ENCODE data around the gene JAZF1.

The JAZF1 gene

GRCh38 chr7:28133872-28134271 is 46.7 kb downstream of the JAZF1 start:
- no peak for ATAC-seq

- ATAC-seq: peak; percentile 67 to 71
Measured at GRCh38 chr7:28132959-28133870, 47.4 kb downstream of the JAZF1 start.

DNA sequence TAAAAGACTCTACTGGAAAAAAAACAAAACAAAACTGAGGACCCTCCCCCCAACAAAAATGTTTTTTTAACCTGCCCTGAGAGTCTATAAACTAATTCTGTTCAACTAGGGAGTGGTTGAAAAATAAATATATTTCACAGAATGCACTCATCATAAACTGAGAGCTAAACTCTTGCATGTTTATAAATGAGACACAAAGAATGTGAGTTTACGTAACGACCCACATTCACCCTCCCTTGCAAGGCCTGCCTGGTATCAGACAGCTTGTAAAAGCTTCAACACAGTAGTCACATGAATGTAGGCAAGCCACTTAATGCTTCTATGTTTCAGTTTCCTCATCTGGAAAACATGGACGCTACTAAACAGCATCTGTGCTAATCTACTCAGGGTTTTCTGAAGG is 50.3 kb downstream of the JAZF1 start:
- no peak for ATAC-seq

GRCh38 chr7:28128608-28129007 is 52.0 kb downstream of the JAZF1 start:
- peak; percentile 31 to 45 for ATAC-seq

DNA sequence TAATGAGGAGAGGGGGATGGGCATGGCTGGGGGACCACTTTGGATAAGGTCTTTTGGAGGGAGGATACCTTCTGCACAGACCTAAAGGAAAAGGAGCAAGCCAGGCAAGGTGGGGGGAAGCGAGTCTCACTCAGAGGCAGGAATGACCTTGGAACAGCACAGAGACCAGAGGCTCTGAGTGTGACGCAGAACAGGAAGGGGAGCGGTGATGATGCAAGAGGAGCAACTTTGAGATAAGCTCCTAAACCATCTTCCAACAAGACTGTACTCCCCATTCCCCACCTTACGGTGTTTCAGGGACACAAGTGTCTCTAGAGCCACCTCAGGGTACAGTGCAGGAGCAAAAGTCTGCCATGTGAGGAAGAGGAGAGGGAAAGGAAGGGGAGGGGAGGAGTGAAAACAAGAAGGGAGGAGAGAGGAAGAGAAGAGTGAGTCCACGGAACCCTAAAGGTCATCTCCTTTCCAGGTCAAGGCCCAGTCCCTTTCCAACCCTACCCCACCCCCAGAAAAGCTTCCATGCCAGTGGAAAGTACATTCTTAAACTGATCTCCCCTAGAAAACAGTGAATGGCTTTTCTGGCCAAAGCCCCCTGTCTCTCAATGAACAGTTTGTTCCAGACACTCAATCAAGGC is 54.1 kb downstream of the JAZF1 start:
- ATAC-seq: no peak

- ATAC-seq: peak in 1 of 2 donors; percentile 33
Measured at GRCh38 chr7:28125431-28126409, 54.9 kb downstream of the JAZF1 start.

- ATAC-seq: no peak
Measured at GRCh38 chr7:28124413-28124812, 56.2 kb downstream of the JAZF1 start.

DNA sequence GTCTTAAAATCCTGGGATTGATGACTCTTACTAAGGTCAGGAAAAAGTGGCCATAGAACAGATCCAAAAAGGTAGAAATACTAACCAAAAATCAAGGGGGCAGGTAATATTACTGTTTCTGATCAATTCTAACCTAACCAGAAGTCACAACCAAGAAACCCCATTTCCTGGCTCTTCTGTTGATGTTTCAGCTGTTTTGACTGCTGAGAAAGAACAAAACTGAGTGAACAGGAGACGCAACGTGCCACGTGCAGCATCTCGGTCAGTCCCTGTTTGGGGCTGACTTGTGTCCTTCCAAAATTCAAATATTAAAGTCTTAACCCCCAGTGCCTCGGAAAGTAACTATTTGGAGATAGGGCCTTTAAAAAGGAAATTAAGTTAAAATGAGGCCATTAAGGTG is 56.8 kb downstream of the JAZF1 start:
- ATAC-seq: peak; percentile 41 to 65

DNA sequence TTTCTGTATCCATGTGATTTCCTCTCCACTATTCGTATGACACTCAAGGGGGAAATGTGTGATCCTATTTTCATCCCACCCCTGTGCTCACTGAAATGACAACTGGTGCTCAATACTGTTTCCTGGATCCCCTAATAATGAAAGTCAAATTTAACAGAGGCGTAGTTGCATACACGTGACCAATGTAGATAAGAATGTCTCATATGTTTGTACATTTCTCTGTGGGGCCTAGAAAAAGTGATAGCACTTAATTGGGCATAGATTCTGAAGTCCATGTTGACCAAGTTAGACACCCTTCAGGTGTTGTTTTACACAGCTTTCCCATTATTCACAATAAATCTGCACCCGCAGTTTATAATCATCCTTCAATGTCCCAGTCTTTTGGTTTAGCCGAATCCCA is 59.1 kb downstream of the JAZF1 start:
- ATAC-seq: peak in 1 of 2 donors; percentile 22

DNA sequence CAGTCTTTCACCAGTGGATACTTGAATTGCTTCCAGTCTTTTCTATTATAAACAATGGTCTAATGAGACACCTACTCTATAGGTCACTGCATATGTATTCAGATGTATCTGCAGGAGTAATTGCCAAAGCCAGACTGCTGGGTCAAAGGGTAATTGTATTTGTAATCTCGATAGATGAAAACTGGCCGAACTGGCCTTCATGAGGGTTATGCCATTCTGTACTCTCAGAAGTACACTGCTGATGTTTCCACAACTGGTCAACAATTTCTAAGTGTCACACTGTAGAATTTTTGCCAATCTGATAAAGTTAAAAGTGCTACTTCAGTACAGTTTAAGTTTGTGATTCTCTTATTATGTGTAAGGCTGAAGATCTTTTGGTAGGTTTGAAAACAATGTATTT is 64.6 kb downstream of the JAZF1 start:
- ATAC-seq: no peak

GRCh38 chr7:28115261-28115660 is 65.3 kb downstream of the JAZF1 start:
- ATAC-seq: no peak

GRCh38 chr7:28114056-28114455 is 66.5 kb downstream of the JAZF1 start:
- no peak for ATAC-seq

DNA sequence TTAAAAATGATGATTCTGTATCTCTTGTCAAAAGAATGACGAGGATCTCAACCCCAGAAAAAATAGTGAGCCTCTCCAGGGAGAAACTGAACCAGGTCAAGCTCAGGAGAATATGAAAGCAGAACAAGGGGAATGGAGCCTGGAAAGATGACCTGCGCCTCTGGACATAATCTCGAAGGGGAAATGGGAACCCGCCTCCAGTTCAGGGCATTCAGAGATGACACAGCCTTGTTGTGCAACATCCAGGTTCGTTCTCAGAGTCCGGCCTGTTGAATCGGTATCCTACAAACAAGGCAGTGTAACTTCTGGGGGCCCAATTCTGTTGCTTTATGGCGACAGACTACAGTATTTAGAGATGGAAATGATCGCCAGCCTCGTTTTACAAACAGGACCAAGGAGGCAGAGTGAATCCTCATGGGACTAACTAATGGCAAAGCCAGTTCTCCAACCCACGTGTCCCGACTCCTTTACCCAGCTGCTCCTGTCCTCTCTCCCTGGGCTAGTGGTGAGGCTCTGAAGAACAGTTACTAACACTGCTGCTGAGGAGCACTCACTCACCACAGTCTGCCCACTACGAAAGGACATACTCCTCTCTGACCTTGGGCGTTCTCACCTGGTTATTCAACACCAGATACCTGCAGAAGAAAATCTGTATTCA is 67.6 kb downstream of the JAZF1 start:
- ATAC-seq: no peak

GRCh38 chr7:28112467-28112866 is 68.1 kb downstream of the JAZF1 start:
- ATAC-seq: no peak

DNA sequence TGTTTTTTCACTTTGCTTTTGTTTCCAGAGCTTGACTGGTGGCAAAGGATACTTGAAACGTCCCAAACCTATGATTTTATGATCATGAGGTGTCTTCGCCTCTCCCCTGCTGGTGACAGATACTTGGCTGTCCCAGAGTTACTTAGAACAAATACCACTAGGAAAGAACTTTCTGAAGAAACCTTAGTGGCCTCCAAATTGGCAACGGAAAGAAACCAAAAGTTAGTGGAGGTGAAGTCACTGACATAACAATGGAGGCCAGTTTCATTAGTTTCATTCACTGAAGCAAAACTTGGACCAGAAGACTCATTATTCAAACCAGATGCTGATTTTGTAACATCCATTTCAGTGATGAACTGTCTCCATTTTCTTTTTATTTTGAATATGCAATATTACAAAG is 68.6 kb downstream of the JAZF1 start:
- no peak for ATAC-seq

- no peak for ATAC-seq
Measured at GRCh38 chr7:28110427-28111012, 70.1 kb downstream of the JAZF1 start.

DNA sequence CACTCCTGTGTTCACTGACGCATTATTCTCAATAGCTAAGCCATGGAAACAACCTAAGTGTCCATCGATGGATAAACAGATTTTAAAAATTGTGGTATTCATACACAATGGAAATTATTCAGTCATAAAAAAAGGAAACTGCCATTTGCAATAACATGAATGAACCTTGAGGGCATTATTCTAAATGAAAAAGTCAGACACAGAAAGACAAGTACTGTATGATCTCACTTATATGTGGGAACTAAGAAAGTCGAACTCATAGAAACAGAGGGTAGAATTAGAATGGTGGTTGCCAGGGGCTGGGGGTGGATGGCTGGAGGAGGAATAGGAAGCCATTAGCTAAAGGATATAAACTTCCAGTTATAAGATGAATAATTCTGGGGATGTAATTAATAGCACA is 71.8 kb downstream of the JAZF1 start:
- no peak for ATAC-seq

DNA sequence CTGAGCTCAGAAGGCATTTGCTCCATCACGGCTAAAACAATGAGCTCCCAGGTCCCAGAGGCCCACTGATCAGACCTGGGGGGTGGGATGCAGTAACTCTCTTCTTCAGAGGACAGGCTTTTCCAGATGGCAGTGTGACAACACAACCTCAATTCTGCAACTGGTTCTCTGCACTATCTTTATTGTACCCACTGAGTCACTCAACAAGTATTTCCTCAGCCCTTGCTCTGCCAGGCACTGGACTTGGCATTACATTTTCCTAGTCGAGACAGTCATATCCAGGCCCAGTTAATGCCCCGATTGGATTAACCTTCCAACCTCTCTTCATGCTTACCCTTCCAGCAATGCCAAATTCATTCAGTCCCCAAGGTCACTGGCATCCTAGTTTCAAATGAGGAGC is 72.6 kb downstream of the JAZF1 start:
- ATAC-seq: no peak

GRCh38 chr7:28106321-28106829 is 74.2 kb downstream of the JAZF1 start:
- ATAC-seq: no peak

DNA sequence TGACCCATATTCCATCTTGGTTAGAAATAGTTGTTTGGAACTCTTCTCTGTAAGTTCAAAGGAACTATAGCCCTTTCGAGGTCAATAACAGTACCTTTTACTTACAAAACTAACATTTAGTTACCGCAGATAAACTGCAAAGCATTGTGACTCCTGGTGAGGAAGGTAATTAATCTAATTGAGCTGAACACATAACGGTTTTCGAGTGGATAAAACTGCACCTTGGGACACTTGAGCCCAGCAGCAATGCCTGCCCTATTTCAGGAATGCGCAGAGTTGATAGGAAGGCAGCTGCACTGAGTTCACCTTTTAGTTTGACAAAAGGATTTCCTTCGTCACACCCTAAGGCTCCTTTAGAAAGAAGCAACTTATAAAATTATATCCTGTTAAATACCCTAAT is 75.4 kb downstream of the JAZF1 start:
- no peak for ATAC-seq

DNA sequence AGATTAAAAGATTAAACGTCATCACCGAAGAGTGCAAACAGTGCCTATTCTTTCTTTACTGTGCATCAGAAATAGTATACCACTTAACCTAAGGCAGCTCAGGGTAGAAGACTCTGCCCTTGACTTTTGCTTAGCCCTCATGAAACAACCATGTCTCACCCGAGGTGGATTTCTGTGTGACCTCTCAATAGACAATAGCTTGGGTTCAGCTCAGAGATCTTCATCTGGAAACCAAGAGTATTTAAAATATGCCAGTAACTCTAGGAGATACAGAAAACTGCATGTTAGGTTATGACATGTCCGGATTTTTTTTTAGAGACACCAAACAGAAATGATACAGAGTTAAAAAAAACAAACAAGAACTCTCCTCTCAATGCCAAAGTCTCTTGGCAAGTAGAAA is 75.8 kb downstream of the JAZF1 start:
- no peak for ATAC-seq

DNA sequence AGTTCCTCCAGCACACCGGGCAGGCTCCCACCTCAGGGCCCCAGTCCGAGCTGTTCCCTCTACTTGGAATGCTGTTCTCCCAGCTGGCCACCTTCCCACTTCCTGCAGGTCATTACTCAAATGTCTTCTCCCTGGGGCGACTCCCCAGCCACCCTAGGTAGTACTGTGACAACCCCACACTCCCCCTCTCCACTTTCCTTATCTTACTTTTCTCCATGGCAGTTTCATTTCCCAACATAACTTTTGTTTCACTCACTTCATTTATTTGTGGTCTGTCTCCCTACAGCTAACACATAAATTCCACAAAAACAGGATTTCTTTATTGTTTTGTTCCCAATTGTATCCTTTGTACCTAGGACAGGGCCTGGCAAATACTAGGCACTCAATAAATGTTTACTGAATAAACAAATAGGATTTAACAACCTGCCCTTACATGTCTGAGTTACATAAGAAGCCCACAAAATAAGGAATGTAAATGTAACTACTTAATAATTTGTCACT is 76.5 kb downstream of the JAZF1 start:
- ATAC-seq: no peak

Data from activated CD4-positive, CD25-positive, alpha-beta regulatory T cell treated with anti-CD3 and anti-CD28 coated beads, Interleukin-2, amount 50 U/mL, for 24 hours (primary cell).